T-helper 17 cell (primary cell): Measurements from ENCODE around the gene RESF1. TPM values are rescaled to one million over a fixed set of nuclear protein-coding genes. Genes with fewer than 3 reads are reported as not detected.

Experiments
- ATAC-seq: fragments of 150-1000 bp; cut with Tn5 transposase; 2 replicates; pipeline ENCODE4 v1.10.0; 2021; ENCODE audit warnings: mild to moderate bottlenecking, moderate library complexity
- DNase-seq, 3 donors: peaks; one replicate each; pipeline versions ENCODE4 v3.0.0 to v3.0.0-alpha.2; 2020 to 2021
- H3K9me3 ChIP-seq: one replicate; pipeline ENCODE4 v1.7.0; 2013; ENCODE audit warnings: low read length, mild to moderate bottlenecking; ENCODE audit not compliant: control insufficient read depth, poor library complexity, severe bottlenecking
- H3K27ac Mint-ChIP-seq: one replicate; pipeline ENCODE4 v1.8.0; 2022; ENCODE audit warnings: mild to moderate bottlenecking, moderate library complexity, mixed read lengths
- H3K27me3 Mint-ChIP-seq: one replicate; pipeline ENCODE4 v1.8.0; 2022; ENCODE audit warnings: mixed read lengths
- H3K36me3 Mint-ChIP-seq: one replicate; pipeline ENCODE4 v1.8.0; 2022; ENCODE audit warnings: low read depth, mixed read lengths
- H3K4me1 Mint-ChIP-seq: one replicate; pipeline ENCODE4 v1.8.0; 2022; ENCODE audit warnings: mild to moderate bottlenecking, mixed read lengths
- H3K4me3 Mint-ChIP-seq: one replicate; pipeline ENCODE4 v1.8.0; 2022; ENCODE audit warnings: mild to moderate bottlenecking, moderate library complexity, mixed read lengths
- total RNA-seq, 4 donors: library from RNA in 2 of 4; stranded (reverse) in 2 of 4; gene quantifications; one replicate each; pipeline ENCODE4 v1.2.3 and lab custom pipeline; 2022 to 2026

The RESF1 gene
- total RNA-seq, 2 donors from 2014 or later: 128 to 164 TPM

GRCh38 chr12:32005496-32006125 lies 46.4 kb downstream of the RESF1 start:
- Mint-ChIP-seq H3K4me3 (no peak overlapping the region), H3K4me1 (peaks cover 4% of the 10 kb centered on the region), H3K27me3 (no peaks in the 10 kb centered on the region), H3K36me3 (no peaks in the 10 kb centered on the region), H3K27ac (peak overlapping the region; percentile 8)
- H3K9me3 ChIP-seq: no peaks in the 10 kb centered on the region
- ATAC-seq (no peak), DNase-seq (no peak)

Other genes with a start within 250 kb of the RESF1 start
- gene AMN1, start 230.4 kb upstream of the RESF1 start, total RNA-seq: 1 to 10 TPM; 2.0 to 4.6 TPM
- gene BICD1, start 147.4 kb downstream of the RESF1 start, total RNA-seq: 10 to 100 TPM; 10.5 to 15.8 TPM